Skeletal muscle cell (primary cell): Measurements from ENCODE around the gene RGR.

Experiments
- DNase-seq: peaks from one replicate; pipeline ENCODE4 v3.0.0-alpha.2; 2010; ENCODE audit warnings: low read depth
- H3K4me3 ChIP-seq: 2 replicates; pipeline ENCODE4 v1.5.1; 2011; ENCODE audit warnings: low read depth, mild to moderate bottlenecking, control low read depth, low read length, moderate library complexity

The RGR gene

DNA sequence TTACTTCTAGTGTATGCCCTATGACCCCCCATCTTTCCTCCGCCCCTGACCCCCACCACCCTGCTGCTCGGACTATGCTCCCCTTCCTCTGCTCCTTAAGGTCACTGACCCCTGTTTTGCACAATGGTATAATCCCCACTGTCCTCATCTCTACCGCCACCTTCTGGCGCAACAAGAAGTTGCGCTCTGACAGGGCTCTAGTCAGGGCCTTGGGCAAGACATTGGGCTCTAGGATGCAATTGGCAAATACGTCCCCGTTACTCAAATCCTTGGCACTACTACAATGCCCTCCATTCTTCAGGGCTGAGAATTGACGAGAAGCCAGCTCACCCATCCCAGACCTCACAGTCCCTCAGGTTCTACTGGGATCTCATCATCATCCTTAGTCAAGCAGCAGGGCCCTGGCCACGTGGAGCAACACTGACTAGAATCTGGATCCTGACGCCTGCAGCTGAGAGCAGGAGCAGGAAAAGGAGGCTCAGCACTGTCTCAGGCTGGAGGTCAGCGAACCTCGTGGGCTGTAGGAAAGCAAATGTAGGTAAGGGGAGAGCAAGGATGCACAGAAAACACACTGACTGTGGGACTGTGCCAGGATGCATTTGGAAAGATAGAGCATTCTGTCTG is 30.1 kb upstream of the RGR start:
- no peak overlapping the region for H3K4me3 ChIP-seq
- DNase-seq, result no peak

DNA sequence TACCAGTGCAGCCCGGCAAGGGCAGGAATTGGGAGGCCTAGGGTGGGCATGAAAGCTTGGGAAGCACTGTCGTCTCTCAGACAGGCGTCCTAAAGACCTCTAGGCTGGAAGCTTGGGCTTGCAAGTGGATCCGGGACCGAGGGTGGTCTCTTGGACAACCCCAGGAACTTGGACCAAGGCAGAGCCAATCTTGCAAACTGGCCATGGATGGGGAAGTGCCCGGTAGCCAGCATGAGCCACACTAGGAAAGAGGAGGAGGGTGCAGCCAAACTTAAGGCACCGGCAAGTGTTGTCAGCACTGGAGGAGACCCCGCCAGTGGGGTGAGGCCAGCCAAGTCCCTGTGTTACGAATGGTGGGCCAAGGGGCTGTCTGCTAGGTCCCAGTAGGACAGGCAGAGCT is 28.0 kb upstream of the RGR start:
- no peak overlapping the region for H3K4me3 ChIP-seq
- DNase-seq, result no peak

DNA sequence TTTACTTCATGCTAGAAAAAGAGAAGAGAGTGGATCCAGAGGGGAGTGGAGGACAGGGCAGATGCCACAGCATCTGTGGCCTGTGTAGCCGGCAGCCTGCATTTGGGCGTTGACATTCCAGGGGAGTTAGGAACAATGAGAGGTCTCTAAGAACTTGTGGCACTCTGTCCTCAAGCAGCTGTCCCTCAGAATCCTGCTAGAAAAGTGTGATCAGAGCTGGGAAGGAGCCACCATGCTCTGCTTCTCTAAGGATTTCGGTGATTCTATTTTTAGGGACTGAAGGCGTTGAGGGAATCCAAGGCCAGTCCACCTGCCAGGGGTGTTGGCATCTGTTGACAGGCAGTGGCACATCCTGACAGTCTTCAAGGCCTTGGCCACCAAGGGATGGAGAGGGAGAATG is 27.1 kb upstream of the RGR start:
- DNase-seq, result no peak
- no peak overlapping the region for H3K4me3 ChIP-seq

DNA sequence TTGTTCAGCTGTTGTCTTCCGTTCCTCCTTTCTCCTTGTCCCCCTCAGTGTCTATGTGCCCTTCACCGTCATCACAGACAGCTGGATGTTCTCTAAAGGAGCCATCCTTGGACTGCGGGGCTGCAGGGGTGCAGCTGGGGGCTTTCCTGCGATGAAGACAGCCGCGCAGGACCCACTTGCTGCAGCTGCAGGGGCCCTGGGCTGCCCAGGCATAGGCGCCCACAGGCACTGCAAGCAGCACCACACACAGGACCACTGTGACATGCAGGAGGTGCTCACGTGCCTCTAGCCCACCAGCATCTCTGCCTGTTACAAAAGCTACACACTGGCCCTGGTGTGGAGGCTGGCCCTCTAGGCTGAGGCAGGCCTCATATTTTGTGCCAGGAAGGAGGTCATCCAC is 22.9 kb upstream of the RGR start:
- H3K4me3 ChIP-seq, result no peak overlapping the region
- no peak for DNase-seq

DNA sequence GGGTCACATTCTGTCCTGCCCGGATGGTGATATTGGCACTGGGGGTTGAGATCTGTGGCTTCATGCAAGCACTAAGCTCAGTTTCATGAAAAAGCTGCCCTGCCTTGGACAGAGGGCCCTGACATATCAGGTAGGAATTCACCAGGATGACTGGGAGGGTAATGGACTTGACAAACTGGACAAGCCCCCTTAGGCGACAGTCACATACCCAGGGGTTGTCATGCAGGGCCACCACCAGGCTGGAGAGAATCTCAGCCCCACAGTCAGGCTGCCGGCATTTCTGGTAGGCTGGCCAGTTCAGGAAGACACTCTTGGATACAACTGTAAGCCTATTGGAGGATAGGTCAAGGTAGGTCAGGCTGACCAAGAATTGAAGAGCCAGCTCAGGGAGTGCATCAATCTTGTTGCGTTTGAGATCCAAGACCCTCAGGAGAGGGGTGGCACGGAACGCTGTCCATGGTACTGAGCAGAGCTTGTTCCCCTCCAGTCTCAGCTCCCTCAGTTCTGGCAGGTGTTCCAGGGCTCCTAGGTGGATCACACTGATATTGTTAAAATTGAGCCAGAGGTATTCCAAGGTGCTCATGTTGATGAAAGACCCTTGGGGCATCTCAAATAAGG is 20.3 kb upstream of the RGR start:
- no peak for DNase-seq
- H3K4me3 ChIP-seq, result no peak overlapping the region

DNA sequence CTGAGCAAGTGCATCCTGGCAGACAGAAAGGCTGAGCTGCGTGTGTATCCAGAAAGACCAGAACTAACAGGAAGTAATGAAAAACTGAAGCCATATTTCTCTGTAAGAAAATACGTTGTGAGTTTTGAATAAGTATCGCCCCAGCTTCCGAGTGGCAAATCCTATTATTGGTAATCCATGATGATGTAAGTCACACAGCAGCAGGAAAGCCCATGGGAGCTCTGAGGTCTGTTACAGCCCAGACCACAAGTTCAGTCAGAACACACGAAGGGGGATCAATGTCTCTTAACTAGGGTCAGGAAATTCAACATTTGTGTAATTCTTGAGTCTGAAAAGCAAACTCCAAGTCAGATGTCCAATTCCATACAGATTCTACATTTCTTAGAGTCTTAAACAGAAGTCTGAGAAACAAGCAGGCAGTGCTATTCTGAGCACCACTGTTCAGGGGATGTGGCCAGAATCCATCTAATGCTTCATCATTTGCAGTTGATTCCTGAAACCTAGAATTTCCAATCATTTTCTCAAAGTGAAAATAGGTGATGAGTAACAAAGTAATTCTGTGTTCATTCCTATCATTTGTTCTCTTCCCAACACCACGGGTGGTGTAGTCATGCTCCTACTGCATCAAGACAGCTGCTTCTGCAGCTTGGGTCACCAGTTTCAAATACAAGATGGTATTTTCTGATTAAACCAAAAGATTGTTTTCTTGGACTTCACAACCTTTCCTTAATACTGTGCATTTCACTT is 19.3 kb upstream of the RGR start, which contains the start of gene LRIT2:
Gene LRIT2, minus strand, starts transcription at position 118 of the 747 bp plus-strand sequence. Its CDS starts 24 bp downstream, at position 94.
- no peak within 1 kb of the TSS for H3K4me3 ChIP-seq

DNA sequence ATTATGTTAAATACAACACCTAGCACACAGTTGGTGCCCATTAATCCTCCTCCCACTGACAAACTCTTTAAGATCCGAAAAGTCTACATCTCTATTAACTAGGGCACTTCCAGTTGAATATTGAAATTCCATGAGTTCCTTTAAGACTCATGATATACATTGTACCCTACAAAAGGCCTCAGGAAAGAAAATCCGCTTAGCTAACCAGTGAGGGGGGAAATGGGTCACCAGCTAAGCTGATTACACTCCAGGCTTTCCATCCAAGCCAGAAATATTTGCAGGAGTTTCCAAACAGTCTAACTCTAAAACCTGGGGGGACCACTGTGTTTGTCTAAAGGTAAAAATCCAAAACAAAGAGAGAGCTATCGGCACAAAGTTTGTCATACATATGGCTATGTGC is 18.2 kb upstream of the RGR start:
- H3K4me3 ChIP-seq, result no peak overlapping the region

More for the DNA sequence above, 19.3 kb upstream of the RGR start, which contains the start of gene LRIT2:
- DNase-seq, result no peak

DNA sequence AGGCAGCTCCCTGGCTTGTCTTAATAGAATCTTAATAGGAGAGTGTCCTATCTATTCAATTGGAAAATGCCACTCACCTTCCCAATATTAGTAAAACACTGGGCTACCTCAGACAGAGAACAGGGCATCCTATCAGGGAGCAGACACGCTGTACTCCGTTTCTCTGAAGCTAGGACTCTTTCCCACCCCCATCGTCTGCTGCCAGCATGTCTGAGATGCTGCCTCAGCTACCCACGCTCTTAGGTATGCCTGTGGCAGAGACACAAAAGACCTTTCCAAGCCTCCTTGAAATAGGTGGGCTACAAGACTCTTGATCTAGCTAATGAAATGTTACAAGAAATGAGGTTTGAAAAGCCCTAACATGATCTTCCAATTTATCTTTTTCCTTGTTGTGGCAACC is 17.0 kb upstream of the RGR start:
- no peak overlapping the region for H3K4me3 ChIP-seq
- DNase-seq, result no peak

More for the DNA sequence above, 18.2 kb upstream of the RGR start:
- DNase-seq, result no peak

DNA sequence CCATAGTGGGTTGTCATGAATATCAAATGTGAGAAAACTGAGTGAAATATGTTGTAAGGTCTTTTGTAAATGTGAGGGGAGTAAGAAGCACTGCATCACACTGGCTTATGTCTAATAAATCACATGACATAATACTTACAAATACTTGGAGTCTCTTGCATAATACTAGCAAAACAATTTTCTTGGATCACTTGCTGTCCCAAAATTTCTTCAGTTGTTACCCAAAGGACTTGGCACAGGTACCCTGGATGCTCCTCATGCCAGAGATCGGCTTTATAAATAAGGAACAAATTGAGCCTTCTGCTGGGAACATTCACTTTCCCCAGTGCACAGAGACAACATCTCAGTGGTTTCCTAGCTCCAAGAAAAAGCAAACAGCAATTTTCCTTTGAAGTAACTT is 14.5 kb upstream of the RGR start:
- DNase-seq, result no peak
- H3K4me3 ChIP-seq, result no peak overlapping the region

DNA sequence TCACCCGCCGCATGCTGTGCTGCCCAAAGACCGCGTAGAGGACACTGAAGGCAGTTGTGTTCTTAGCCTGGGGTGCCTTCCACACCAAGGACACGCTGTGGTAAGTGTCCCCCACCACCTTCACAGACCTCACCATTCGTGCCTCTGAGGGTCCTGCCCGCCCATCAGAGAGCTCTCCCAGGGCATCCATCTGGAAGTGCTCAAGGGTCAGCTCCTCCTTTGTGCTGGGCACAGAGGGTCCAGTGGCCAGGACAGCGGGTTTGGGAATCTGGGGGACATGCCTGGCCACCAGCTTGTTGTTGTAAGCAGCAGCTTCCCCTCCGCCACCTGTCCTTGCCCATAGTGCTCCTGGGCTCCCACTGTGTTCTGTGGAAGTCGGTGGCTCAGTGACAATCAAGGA is 12.5 kb upstream of the RGR start:
- H3K4me3 ChIP-seq, result no peak overlapping the region
- no peak for DNase-seq

DNA sequence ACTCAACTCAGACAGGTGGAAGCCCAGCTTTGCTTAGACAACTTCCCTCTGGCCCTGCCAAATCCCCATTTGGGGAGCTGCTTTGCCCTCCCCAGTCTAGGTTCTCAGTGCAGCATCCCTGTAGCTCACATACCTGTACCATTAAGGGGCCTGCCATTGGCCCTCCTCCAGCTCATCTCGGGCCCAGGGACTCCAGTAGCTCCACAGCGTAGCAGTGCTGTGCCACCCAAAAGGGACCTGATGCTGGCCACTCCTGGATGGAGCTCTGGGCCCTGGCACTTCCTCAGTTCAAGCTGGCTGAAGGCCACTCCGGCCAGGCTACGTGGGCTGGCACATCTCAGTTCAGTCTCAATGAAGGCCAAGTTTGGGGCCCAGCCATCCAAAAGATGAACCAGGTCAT is 10.9 kb upstream of the RGR start:
- no peak for DNase-seq
- no peak overlapping the region for H3K4me3 ChIP-seq

DNA sequence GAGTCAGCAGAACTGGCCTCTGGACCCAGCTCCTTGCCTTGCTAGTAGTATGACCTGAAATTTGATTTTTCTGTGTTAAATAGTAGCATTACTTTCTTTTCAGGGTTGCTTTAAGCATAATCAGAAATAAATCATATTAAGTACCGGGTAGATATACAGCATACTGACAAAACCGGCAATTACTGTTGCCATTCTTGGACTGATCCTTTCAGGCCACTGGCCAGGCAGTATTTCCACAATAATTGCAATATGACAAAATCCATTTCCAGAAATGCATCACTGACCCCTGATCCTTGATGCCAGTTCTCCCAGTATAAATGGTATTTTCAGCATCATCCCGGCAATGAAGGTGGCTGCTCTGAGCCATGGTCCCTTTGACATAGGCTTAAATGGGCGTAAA is 10.4 kb upstream of the RGR start:
- H3K4me3 ChIP-seq, result no peak overlapping the region
- no peak for DNase-seq

DNA sequence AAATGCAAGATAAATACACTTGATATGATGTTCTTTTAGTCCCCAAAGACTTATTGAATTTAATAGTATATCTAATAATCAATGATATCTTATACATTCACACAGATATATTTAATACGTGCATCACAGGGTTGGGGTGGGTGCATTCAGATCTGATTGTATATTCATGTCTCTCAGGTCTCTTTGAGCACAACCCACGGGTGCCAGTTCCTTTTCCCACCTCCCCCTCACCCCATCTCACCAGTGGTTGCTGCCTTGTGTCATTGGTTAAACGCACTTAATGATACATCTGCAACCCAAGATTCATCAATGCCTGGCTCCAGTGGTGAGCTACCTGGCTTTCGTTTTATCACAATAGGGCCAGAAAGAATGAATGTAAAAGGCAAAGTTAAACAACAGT is 9.8 kb upstream of the RGR start:
- H3K4me3 ChIP-seq, result no peak overlapping the region
- no peak for DNase-seq

DNA sequence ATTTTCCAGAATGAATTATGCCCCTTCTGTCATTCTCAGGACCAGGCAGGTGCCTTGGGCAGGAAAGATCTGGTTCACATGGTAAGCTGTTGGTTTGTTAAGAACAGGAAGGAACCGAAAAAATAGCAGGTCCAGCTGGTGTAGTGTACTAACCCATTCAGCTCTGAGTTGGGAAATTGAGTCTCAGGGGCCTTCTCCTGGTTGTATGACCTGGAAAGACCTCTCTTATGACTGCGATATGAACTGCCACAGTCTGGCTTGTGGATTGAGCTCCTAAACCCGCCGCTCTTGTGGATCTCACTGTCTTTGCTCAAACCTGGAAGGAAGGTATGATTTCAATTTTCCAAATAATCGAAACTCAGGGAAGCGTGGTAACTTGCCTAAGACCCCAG is 8.1 kb upstream of the RGR start:
- no peak overlapping the region for H3K4me3 ChIP-seq
- no peak for DNase-seq

DNA sequence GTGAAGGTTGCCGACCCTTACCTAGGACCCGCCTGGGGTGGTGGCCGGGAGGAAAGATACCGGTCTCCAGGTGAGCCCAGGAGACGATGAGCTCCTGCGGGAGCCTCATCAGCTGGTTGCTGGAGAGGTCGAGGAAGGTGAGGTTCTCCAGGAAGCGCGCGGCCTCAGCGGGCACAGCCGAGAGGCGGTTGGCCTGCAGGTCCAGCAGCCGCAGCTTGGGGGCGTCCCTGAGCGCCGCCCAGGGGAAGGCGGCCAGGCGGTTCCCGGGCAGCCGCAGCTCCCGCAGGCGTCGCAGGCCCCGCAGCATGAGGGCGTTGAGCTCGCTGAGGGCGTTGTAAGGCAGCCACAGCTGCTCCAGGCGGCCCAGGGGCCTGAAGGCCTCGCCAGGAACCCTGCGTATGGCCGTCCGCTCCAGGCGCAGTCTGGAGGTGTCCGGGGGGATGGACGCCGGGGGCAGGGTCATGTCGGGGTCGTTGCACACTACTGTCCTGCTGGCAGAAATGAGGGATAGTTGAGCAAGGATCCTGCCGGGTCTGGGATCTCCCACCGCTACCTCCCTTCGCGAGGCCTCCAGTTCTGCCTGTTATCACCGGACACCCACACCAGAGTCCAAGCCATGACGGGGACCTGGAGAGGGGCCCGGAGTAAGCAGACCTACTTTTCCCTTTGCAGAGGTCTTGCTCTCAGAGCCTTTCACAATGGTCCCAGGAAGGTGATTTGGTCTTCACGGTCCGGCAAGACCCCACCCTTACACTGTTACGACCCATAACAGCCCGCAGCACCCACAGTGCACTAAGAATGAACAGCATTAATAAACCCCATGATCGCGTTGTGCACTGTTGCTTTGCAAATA is 7.4 kb upstream of the RGR start:
- no peak for DNase-seq
- no peak overlapping the region for H3K4me3 ChIP-seq

DNA sequence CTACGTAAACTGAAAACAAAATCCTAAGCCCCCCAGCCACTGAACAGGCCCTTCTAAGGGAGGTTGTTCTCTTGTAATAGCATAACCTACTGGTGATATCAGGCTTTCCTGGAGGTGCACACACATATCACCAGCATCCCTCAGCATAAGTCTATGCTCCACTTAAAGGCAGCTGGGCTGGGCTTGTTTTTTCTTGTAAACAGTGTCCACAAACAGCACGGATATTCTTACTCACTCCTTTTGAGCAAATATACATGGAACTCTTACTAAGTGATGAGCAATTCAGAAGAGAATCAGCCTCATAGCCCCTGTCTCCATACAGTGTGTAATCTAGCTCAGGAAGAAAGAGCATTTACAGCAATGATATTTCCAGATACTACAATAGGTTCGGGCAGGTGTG is 5.9 kb upstream of the RGR start:
- DNase-seq, result no peak
- H3K4me3 ChIP-seq, result no peak overlapping the region

DNA sequence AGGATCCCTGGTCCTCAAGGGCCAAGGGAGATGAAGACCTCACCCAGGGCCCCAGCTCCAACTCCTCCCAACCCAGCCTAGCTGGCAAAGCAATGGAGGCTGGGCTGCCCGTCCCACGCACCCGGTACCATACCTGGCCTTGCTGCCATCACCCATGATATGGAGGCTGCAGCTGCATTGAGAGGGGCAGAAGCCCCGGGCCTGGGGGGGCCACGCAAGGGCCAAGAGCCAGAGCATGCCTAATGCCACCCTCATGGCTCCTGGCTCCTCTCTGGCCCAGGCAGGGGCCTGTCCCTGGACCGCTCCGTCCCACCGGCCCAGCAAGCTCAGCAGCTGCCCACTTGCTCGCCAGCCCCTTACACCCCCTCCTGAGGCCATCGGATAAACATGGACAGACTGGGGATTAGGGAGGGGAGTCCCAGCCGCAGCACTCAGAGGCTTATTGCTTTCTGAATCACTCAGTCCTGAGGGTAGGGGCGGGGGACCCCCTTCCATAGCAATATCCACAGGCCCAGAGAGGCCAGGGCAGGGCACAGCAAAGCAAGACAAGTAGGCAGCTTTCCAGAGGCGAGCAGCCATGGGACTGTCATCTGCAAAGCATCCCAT is 3.6 kb upstream of the RGR start, which contains the start of gene LRIT1:
Gene LRIT1, minus strand, starts transcription at position 362 of the 606 bp plus-strand sequence. Its CDS starts 107 bp downstream, at position 255.
- no peak for DNase-seq

DNA sequence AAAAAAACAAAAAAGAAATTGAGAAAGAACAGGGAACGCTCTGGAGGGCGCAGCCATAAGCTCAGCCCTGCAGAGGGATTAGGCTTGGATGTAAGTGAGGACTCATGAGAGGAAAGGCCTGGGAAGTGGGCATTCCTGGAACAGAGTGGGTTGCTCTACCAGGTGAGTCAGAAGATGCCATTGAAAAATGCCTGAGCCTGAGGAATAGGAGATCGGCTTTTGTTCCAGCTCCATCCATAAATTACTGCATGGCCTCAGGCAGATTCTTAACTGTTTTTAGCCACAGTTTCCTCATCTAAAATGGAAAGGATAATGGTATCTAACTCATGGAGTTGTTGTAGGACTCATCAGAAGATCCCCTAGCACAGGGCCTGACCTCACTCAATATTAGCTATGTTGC is 1.1 kb upstream of the RGR start:
- DNase-seq, result no peak
- no peak overlapping the region for H3K4me3 ChIP-seq

More for the DNA sequence above, 3.6 kb upstream of the RGR start, which contains the start of gene LRIT1:
- H3K4me3 ChIP-seq, result no peak within 1 kb of the TSS

DNA sequence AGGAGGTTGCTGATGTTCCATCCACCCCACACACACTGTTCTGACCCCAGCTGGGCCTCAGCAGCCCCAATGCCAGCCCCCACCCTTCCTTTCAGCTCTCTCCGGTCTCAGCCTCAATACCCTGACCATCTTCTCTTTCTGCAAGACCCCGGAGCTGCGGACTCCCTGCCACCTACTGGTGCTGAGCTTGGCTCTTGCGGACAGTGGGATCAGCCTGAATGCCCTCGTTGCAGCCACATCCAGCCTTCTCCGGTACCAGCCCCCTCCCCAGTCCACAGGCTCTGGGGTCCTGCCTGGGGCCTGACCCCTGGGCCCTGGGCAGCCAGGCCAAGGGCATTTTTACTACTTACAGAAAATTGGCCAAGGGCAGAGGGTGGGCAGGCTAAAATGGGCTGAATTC is 2.6 kb downstream of the RGR start:
- DNase-seq, result no peak
- H3K4me3 ChIP-seq, result no peak overlapping the region
